HEK293 (cell line): ENCODE results near the gene MTMR11.

Experiments used
- BCL6B ChIP-seq: fragments of 450-650 bp; formaldehyde crosslinking; IDR thresholded peaks from 2 replicates; pipeline ENCODE4 v1.5.1; 2017; ENCODE audit warnings: missing biosample characterization, missing genetic modification characterization
- GLIS2 ChIP-seq: fragments of 450-650 bp; formaldehyde crosslinking; IDR thresholded peaks from 2 replicates; pipeline ENCODE4 v1.5.1; 2016; ENCODE audit warnings: missing biosample characterization, missing genetic modification characterization
- MYNN ChIP-seq: fragments of 450-650 bp; formaldehyde crosslinking; IDR thresholded peaks from 2 replicates; pipeline ENCODE4 v1.5.1; 2016; ENCODE audit warnings: missing biosample characterization, missing genetic modification characterization, borderline replicate concordance
- PRDM1 ChIP-seq: fragments of 450-650 bp; formaldehyde crosslinking; IDR thresholded peaks from 2 replicates; pipeline ENCODE4; 2016; ENCODE audit warnings: missing biosample characterization, missing genetic modification characterization
- SP3 ChIP-seq: fragments of 450-650 bp; formaldehyde crosslinking; IDR thresholded peaks from 2 replicates; pipeline ENCODE4 v1.5.1; 2016; ENCODE audit warnings: missing biosample characterization, missing genetic modification characterization
- TSHZ1 ChIP-seq: fragments of 450-650 bp; formaldehyde crosslinking; IDR thresholded peaks from 2 replicates; pipeline ENCODE4 v1.5.1; 2016; ENCODE audit warnings: missing biosample characterization, missing genetic modification characterization, borderline replicate concordance
- ZNF214 ChIP-seq: fragments of 450-650 bp; formaldehyde crosslinking; IDR thresholded peaks from 2 replicates; pipeline ENCODE4 v1.5.1; 2017; ENCODE audit warnings: missing biosample characterization, mild to moderate bottlenecking, missing genetic modification characterization, borderline replicate concordance
- ZNF248 ChIP-seq: fragments of 450-650 bp; formaldehyde crosslinking; IDR thresholded peaks from 2 replicates; pipeline ENCODE4 v1.5.1; 2017; ENCODE audit warnings: missing biosample characterization, missing genetic modification characterization
- ZNF473 ChIP-seq: fragments of 450-650 bp; formaldehyde crosslinking; IDR thresholded peaks from 2 replicates; pipeline ENCODE4 v1.5.1; 2017; ENCODE audit warnings: missing biosample characterization, missing genetic modification characterization
- ZNF510 ChIP-seq: fragments of 450-650 bp; formaldehyde crosslinking; IDR thresholded peaks from 2 replicates; pipeline ENCODE4 v1.5.1; 2018; ENCODE audit warnings: mild to moderate bottlenecking, missing genetic modification characterization, missing biosample characterization; ENCODE audit not compliant: insufficient replicate concordance
- ZNF560 ChIP-seq: fragments of 450-650 bp; formaldehyde crosslinking; IDR thresholded peaks from 2 replicates; pipeline ENCODE4 v1.5.1; 2017; ENCODE audit warnings: missing biosample characterization, missing genetic modification characterization, borderline replicate concordance
- ZNF629 ChIP-seq: fragments of 450-650 bp; formaldehyde crosslinking; IDR thresholded peaks from 2 replicates; pipeline ENCODE4 v1.5.1; 2017; ENCODE audit warnings: missing biosample characterization, missing genetic modification characterization
- ZNF664 ChIP-seq: fragments of 450-650 bp; formaldehyde crosslinking; IDR thresholded peaks from 2 replicates; pipeline ENCODE4 v1.5.1; 2016; ENCODE audit warnings: missing biosample characterization, missing genetic modification characterization
- ZNF747 ChIP-seq: fragments of 450-650 bp; formaldehyde crosslinking; IDR thresholded peaks from 2 replicates; pipeline ENCODE4 v1.5.1; 2016; ENCODE audit warnings: missing biosample characterization, missing genetic modification characterization
- ZNF768 ChIP-seq: fragments of 450-650 bp; formaldehyde crosslinking; IDR thresholded peaks from 2 replicates; pipeline ENCODE4 v1.5.1; 2018; ENCODE audit warnings: missing biosample characterization, mild to moderate bottlenecking, missing genetic modification characterization
- ZNF776 ChIP-seq: fragments of 450-650 bp; formaldehyde crosslinking; IDR thresholded peaks from 2 replicates; pipeline ENCODE4 v1.5.0; 2017; ENCODE audit warnings: missing biosample characterization, missing genetic modification characterization, borderline replicate concordance
- ZXDB ChIP-seq: fragments of 450-650 bp; formaldehyde crosslinking; IDR thresholded peaks from 2 replicates; pipeline ENCODE4 v1.5.1; 2016; ENCODE audit warnings: missing biosample characterization, missing genetic modification characterization
- TF ChIP-seq, protein P1 (sequence below): fragments of 450-650 bp; formaldehyde crosslinking; IDR thresholded peaks from 2 replicates; pipeline ENCODE4 v1.5.1; 2016; ENCODE audit warnings: missing biosample characterization, missing genetic modification characterization, borderline replicate concordance
- TF ChIP-seq, protein P2 (sequence below): fragments of 450-650 bp; formaldehyde crosslinking; IDR thresholded peaks from 2 replicates; pipeline ENCODE4 v1.5.1; 2016; ENCODE audit warnings: missing biosample characterization, missing genetic modification characterization
- TF ChIP-seq, protein P3 (sequence below): fragments of 450-650 bp; formaldehyde crosslinking; IDR thresholded peaks from 2 replicates; pipeline ENCODE4 v1.5.1; 2016; ENCODE audit warnings: missing biosample characterization, missing genetic modification characterization
- TF ChIP-seq, protein P4 (sequence below): fragments of 450-650 bp; formaldehyde crosslinking; IDR thresholded peaks from 2 replicates; pipeline ENCODE4 v1.5.1; 2016; ENCODE audit warnings: missing biosample characterization, missing genetic modification characterization
- TF ChIP-seq, protein P5 (sequence below): fragments of 450-650 bp; formaldehyde crosslinking; IDR thresholded peaks from 2 replicates; pipeline ENCODE4; 2016; ENCODE audit warnings: missing biosample characterization, missing genetic modification characterization

Gene MTMR11

GRCh38 chr1:149899460-149900284 lies 37.0 kb downstream of the MTMR11 start, which contains the start of gene BOLA1 (continued):
- TF ChIP-seq TSHZ1 (tag by site-specific recombination) (no peak), ZNF473 (tag by site-specific recombination) (no peak), ZNF664 (tag by site-specific recombination) (no peak), ZNF768 (tag by site-specific recombination) (no peak), GLIS2 (tag by site-specific recombination) (no peak), ZNF629 (tag by site-specific recombination) (peak; percentile 80), ZNF560 (tag by site-specific recombination) (no peak), ZNF747 (no peak), ZNF510 (tag by site-specific recombination) (no peak), ZNF214 (tag by site-specific recombination) (no peak), ZXDB (tag by site-specific recombination) (peak; percentile 98), ZNF248 (tag by site-specific recombination) (no peak), MYNN (tag by site-specific recombination) (no peak), BCL6B (tag by site-specific recombination) (no peak), SP3 (peak; percentile 79), ZNF776 (tag by site-specific recombination) (no peak), PRDM1 (tag by site-specific recombination) (0 out of 2 replicates have a peak, but pooled peaks have one; percentile 12)
- TF ChIP-seq, protein P1, sequence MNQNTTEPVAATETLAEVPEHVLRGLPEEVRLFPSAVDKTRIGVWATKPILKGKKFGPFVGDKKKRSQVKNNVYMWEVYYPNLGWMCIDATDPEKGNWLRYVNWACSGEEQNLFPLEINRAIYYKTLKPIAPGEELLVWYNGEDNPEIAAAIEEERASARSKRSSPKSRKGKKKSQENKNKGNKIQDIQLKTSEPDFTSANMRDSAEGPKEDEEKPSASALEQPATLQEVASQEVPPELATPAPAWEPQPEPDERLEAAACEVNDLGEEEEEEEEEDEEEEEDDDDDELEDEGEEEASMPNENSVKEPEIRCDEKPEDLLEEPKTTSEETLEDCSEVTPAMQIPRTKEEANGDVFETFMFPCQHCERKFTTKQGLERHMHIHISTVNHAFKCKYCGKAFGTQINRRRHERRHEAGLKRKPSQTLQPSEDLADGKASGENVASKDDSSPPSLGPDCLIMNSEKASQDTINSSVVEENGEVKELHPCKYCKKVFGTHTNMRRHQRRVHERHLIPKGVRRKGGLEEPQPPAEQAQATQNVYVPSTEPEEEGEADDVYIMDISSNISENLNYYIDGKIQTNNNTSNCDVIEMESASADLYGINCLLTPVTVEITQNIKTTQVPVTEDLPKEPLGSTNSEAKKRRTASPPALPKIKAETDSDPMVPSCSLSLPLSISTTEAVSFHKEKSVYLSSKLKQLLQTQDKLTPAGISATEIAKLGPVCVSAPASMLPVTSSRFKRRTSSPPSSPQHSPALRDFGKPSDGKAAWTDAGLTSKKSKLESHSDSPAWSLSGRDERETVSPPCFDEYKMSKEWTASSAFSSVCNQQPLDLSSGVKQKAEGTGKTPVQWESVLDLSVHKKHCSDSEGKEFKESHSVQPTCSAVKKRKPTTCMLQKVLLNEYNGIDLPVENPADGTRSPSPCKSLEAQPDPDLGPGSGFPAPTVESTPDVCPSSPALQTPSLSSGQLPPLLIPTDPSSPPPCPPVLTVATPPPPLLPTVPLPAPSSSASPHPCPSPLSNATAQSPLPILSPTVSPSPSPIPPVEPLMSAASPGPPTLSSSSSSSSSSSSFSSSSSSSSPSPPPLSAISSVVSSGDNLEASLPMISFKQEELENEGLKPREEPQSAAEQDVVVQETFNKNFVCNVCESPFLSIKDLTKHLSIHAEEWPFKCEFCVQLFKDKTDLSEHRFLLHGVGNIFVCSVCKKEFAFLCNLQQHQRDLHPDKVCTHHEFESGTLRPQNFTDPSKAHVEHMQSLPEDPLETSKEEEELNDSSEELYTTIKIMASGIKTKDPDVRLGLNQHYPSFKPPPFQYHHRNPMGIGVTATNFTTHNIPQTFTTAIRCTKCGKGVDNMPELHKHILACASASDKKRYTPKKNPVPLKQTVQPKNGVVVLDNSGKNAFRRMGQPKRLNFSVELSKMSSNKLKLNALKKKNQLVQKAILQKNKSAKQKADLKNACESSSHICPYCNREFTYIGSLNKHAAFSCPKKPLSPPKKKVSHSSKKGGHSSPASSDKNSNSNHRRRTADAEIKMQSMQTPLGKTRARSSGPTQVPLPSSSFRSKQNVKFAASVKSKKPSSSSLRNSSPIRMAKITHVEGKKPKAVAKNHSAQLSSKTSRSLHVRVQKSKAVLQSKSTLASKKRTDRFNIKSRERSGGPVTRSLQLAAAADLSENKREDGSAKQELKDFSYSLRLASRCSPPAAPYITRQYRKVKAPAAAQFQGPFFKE (tag by site-specific recombination) = no peak
- TF ChIP-seq, protein P2, sequence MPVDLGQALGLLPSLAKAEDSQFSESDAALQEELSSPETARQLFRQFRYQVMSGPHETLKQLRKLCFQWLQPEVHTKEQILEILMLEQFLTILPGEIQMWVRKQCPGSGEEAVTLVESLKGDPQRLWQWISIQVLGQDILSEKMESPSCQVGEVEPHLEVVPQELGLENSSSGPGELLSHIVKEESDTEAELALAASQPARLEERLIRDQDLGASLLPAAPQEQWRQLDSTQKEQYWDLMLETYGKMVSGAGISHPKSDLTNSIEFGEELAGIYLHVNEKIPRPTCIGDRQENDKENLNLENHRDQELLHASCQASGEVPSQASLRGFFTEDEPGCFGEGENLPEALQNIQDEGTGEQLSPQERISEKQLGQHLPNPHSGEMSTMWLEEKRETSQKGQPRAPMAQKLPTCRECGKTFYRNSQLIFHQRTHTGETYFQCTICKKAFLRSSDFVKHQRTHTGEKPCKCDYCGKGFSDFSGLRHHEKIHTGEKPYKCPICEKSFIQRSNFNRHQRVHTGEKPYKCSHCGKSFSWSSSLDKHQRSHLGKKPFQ (tag by site-specific recombination) = no peak
- TF ChIP-seq, protein P3, sequence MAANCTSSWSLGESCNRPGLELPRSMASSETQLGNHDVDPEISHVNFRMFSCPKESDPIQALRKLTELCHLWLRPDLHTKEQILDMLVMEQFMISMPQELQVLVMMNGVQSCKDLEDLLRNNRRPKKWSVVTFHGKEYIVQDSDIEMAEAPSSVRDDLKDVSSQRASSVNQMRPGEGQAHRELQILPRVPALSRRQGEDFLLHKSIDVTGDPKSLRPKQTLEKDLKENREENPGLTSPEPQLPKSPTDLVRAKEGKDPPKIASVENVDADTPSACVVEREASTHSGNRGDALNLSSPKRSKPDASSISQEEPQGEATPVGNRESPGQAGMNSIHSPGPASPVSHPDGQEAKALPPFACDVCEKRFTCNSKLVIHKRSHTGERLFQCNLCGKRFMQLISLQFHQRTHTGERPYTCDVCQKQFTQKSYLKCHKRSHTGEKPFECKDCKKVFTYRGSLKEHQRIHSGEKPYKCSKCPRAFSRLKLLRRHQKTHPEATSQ (tag by site-specific recombination) = no peak
- TF ChIP-seq, protein P4, sequence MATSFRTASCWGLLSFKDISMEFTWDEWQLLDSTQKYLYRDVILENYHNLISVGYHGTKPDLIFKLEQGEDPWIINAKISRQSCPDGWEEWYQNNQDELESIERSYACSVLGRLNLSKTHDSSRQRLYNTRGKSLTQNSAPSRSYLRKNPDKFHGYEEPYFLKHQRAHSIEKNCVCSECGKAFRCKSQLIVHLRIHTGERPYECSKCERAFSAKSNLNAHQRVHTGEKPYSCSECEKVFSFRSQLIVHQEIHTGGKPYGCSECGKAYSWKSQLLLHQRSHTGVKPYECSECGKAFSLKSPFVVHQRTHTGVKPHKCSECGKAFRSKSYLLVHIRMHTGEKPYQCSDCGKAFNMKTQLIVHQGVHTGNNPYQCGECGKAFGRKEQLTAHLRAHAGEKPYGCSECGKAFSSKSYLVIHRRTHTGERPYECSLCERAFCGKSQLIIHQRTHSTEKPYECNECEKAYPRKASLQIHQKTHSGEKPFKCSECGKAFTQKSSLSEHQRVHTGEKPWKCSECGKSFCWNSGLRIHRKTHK (tag by site-specific recombination) = no peak
- TF ChIP-seq, protein P5, sequence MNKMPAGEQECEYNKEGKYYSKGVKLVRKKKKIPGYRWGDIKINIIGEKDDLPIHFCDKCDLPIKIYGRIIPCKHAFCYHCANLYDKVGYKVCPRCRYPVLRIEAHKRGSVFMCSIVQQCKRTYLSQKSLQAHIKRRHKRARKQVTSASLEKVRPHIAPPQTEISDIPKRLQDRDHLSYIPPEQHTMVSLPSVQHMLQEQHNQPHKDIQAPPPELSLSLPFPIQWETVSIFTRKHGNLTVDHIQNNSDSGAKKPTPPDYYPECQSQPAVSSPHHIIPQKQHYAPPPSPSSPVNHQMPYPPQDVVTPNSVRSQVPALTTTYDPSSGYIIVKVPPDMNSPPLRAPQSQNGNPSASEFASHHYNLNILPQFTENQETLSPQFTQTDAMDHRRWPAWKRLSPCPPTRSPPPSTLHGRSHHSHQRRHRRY (tag by site-specific recombination) = no peak
